Ammon's horn (tissue), 1 donor: ENCODE measurements around the gene FAM107B.

Source experiments
- DNase-seq: peaks from one replicate; pipeline ENCODE4 v3.0.0-alpha.2; 2016; ENCODE audit warnings: low spot score

The FAM107B gene

GRCh38 chr10:14489522-14490177 lies 285.0 kb downstream of the FAM107B start:
- no peak for DNase-seq

- DNase-seq = peak; percentile 42
Measured at GRCh38 chr10:14487488-14487883, 287.2 kb downstream of the FAM107B start.

- no peak for DNase-seq
Measured at GRCh38 chr10:14486777-14487487, 287.8 kb downstream of the FAM107B start.

- no peak for DNase-seq
Measured at GRCh38 chr10:14485986-14486385, 288.7 kb downstream of the FAM107B start.

- no peak for DNase-seq
Measured at GRCh38 chr10:14483417-14483816, 291.3 kb downstream of the FAM107B start.

- peak; percentile 94 for DNase-seq
Measured at GRCh38 chr10:14481752-14482151, 292.9 kb downstream of the FAM107B start.

GRCh38 chr10:14481014-14481413 lies 293.7 kb downstream of the FAM107B start:
- no peak for DNase-seq

- DNase-seq = peak; percentile 91
Measured at GRCh38 chr10:14478604-14479003, 296.1 kb downstream of the FAM107B start.

- DNase-seq = no peak
Measured at GRCh38 chr10:14478201-14478600, 296.5 kb downstream of the FAM107B start.

GRCh38 chr10:14477408-14477710 lies 297.3 kb downstream of the FAM107B start:
- DNase-seq = no peak

GRCh38 chr10:14476641-14477407 lies 297.9 kb downstream of the FAM107B start:
- DNase-seq = no peak

- DNase-seq = no peak
Measured at GRCh38 chr10:14476006-14476405, 298.7 kb downstream of the FAM107B start.

- DNase-seq = no peak
Measured at GRCh38 chr10:14474656-14475055, 300.0 kb downstream of the FAM107B start.

GRCh38 chr10:14470920-14471319 lies 303.8 kb downstream of the FAM107B start:
- no peak for DNase-seq

- DNase-seq = no peak
Measured at GRCh38 chr10:14468726-14469125, 306.0 kb downstream of the FAM107B start.
